HG03575 (cell line): ENCODE data around the gene SPTLC2.
"Not testable (repeated sequence)": the region's sequence is repeated elsewhere in the genome, so short reads cannot be mapped to it uniquely, and the experiment has no call there.

Experiments used
- ATAC-seq: cut with Tn5 transposase; IDR thresholded peaks from one replicate; pipeline ENCODE4 v1.9.1; 2021; ENCODE audit not compliant: unreplicated experiment, insufficient number of reproducible peaks, low FRiP score; ENCODE audit errors: extremely low read depth

The SPTLC2 gene

GRCh38 chr14:77561881-77562280 is 54.6 kb downstream of the SPTLC2 start:
- ATAC-seq: no peak

- ATAC-seq: no peak
Measured at GRCh38 chr14:77559381-77559780, 57.1 kb downstream of the SPTLC2 start.

- ATAC-seq: no peak
Measured at GRCh38 chr14:77557391-77557790, 59.0 kb downstream of the SPTLC2 start.

GRCh38 chr14:77556946-77557345 is 59.5 kb downstream of the SPTLC2 start:
- ATAC-seq: no peak

- no peak for ATAC-seq
Measured at GRCh38 chr14:77554816-77555599, 61.4 kb downstream of the SPTLC2 start.

- peak; percentile 38 for ATAC-seq
Measured at GRCh38 chr14:77554207-77554606, 62.2 kb downstream of the SPTLC2 start.

- no peak for ATAC-seq
Measured at GRCh38 chr14:77549451-77549850, 67.0 kb downstream of the SPTLC2 start.

GRCh38 chr14:77547512-77548180 is 68.8 kb downstream of the SPTLC2 start:
- no peak for ATAC-seq

GRCh38 chr14:77545171-77545570 is 71.3 kb downstream of the SPTLC2 start:
- not testable (repeated sequence) for ATAC-seq

GRCh38 chr14:77544571-77544970 is 71.9 kb downstream of the SPTLC2 start:
- ATAC-seq: no peak

- no peak for ATAC-seq
Measured at GRCh38 chr14:77543637-77544334, 72.7 kb downstream of the SPTLC2 start.

GRCh38 chr14:77543240-77543551 is 73.2 kb downstream of the SPTLC2 start:
- ATAC-seq: no peak

GRCh38 chr14:77542421-77543239 is 73.8 kb downstream of the SPTLC2 start:
- ATAC-seq: no peak

GRCh38 chr14:77541905-77542304 is 74.5 kb downstream of the SPTLC2 start:
- peak; percentile 84 for ATAC-seq

- not testable (repeated sequence) for ATAC-seq
Measured at GRCh38 chr14:77536951-77537350, 79.5 kb downstream of the SPTLC2 start.

- no peak for ATAC-seq
Measured at GRCh38 chr14:77531071-77531470, 85.4 kb downstream of the SPTLC2 start.

- no peak for ATAC-seq
Measured at GRCh38 chr14:77529963-77530362, 86.5 kb downstream of the SPTLC2 start.

GRCh38 chr14:77529213-77529612 is 87.2 kb downstream of the SPTLC2 start:
- no peak for ATAC-seq

GRCh38 chr14:77528701-77529100 is 87.7 kb downstream of the SPTLC2 start:
- not testable (repeated sequence) for ATAC-seq
